Measurements from ENCODE around the gene HDHD3. TPM values are rescaled to one million over a fixed set of nuclear protein-coding genes. Genes with fewer than 3 reads are reported as not detected.
"Not testable (repeated sequence)": the region's sequence is repeated elsewhere in the genome, so short reads cannot be mapped to it uniquely, and the experiment has no call there.

HDHD3 gene
- total and polyA plus RNA-seq, 5 donors: 11.0 to 20.0 (median 17.1) TPM

GRCh38 chr9:113389451-113389850 is 12.7 kb upstream of the HDHD3 start:
- DNase-seq (no peak), ATAC-seq (no peak)
- Histone ChIP-seq H3K9me3 (ENCODE audit: control insufficient read depth, low read length) (no peaks in the 10 kb centered on the region), H3K27ac (ENCODE audit: low read length) (no peak overlapping the region), H3K27me3 (ENCODE audit: control insufficient read depth, insufficient read depth) (no peaks in the 10 kb centered on the region), H3K4me1 (ENCODE audit: control insufficient read depth, insufficient read depth, low read length) (no peaks in the 10 kb centered on the region), H3K4me3 (ENCODE audit: low read length) (no peak overlapping the region)
- 94% methylated on average over 11 of the region's 11 CpGs for WGBS
- intact Hi-C loops (cut with DNase I): no loop called here

DNA sequence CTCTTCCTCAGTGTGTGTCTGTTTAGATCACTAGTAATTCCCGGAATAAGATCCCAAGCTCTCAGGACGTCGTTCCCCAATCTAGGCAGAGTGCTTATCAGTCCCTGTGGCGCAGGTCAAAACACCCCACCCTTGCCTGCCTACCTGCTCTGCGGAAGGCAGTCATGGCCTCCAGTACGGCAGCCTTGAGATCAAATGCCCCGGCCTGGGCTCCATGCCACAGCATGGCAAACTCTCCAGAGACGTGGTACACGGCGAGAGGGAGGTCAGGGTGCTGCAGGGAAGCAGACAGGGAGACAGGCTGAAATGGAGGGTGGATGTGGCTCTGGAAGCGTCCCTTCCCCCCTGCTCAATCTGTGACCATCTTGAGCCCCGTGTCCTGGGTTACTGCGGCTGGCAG is 12.0 kb upstream of the HDHD3 start:
- Histone ChIP-seq H3K4me3 (ENCODE audit: low read length) (no peak overlapping the region), H3K27me3 (ENCODE audit: control insufficient read depth, insufficient read depth) (no peaks in the 10 kb centered on the region), H3K27ac (ENCODE audit: low read length) (no peak overlapping the region), H3K9me3 (ENCODE audit: control insufficient read depth, low read length) (no peaks in the 10 kb centered on the region), H3K4me1 (ENCODE audit: control insufficient read depth, insufficient read depth, low read length) (no peaks in the 10 kb centered on the region)
- DNase-seq (no peak), ATAC-seq (no peak)
- 92% methylated on average over 13 of the region's 13 CpGs for WGBS
- intact Hi-C loops (cut with DNase I): no loop called here

- WGBS: 90% methylated on average over 9 of the region's 9 CpGs
- Histone ChIP-seq H3K27ac (ENCODE audit: low read length) (no peak overlapping the region), H3K27me3 (ENCODE audit: control insufficient read depth, insufficient read depth) (no peaks in the 10 kb centered on the region), H3K9me3 (ENCODE audit: control insufficient read depth, low read length) (no peaks in the 10 kb centered on the region), H3K4me1 (ENCODE audit: control insufficient read depth, insufficient read depth, low read length) (no peaks in the 10 kb centered on the region), H3K4me3 (ENCODE audit: low read length) (no peak overlapping the region)
- DNase-seq (no peak), ATAC-seq (no peak)
- intact Hi-C loops (cut with DNase I): no loop called here
These were observed 10.9 kb upstream of the HDHD3 start for GRCh38 chr9:113387560-113388230.

GRCh38 chr9:113386571-113387393 is 10.0 kb upstream of the HDHD3 start:
- no peak for DNase-seq
- intact Hi-C loops (cut with DNase I): no loop called here
- Histone ChIP-seq H3K4me1 (ENCODE audit: control insufficient read depth, insufficient read depth, low read length) (no peaks in the 10 kb centered on the region), H3K9me3 (ENCODE audit: control insufficient read depth, low read length) (no peaks in the 10 kb centered on the region), H3K27ac (ENCODE audit: low read length) (no peak overlapping the region), H3K4me3 (ENCODE audit: low read length) (no peak overlapping the region), H3K27me3 (ENCODE audit: control insufficient read depth, insufficient read depth) (no peaks in the 10 kb centered on the region)
- no peak for ATAC-seq
- WGBS: 92% methylated on average over 4 of the region's 4 CpGs

DNA sequence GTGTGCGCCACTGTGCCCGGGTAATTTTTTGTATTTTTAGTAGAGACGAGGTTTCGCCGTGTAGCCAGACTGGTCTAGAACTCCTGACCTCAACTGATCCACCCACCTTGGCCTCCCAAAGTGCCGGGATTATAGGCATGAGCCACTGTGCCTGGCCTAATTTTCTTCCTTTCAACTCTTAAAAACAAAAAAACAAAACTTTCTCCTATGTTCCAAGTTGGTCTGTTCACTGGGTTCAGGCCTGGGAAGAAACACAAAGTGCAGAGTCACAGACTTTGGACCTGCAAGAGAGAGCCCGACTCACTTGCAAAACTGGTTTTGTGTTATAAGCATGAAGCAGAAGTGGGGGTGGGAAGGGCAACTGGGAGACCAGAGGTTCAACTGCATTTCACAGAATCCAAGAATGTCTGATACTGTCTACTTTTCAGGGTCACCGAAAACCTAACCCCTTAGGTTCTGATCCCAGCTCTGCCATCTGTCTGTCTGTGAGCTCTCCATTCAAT is 5.2 kb upstream of the HDHD3 start:
- ATAC-seq (no peak), DNase-seq (no peak)
- WGBS: 88% methylated on average over 8 of the region's 8 CpGs
- intact Hi-C loops (cut with DNase I): no loop called here
- H3K4me1 ChIP-seq (ENCODE audit: control insufficient read depth, insufficient read depth, low read length): no peaks in the 10 kb centered on the region
- no peak overlapping the region for H3K27ac ChIP-seq (ENCODE audit: low read length)
- H3K27me3 ChIP-seq (ENCODE audit: control insufficient read depth, insufficient read depth): no peaks in the 10 kb centered on the region
- H3K4me3 ChIP-seq (ENCODE audit: low read length): no peak overlapping the region
- no peaks in the 10 kb centered on the region for H3K9me3 ChIP-seq (ENCODE audit: control insufficient read depth, low read length)

GRCh38 chr9:113381441-113381840 is 4.7 kb upstream of the HDHD3 start:
- H3K27ac ChIP-seq (ENCODE audit: low read length); H3K27me3 ChIP-seq (ENCODE audit: control insufficient read depth, insufficient read depth); H3K4me3 ChIP-seq (ENCODE audit: low read length); H3K9me3 ChIP-seq (ENCODE audit: control insufficient read depth, low read length); ATAC-seq; H3K4me1 ChIP-seq (ENCODE audit: control insufficient read depth, insufficient read depth, low read length); DNase-seq; intact Hi-C loops (cut with DNase I): not testable (repeated sequence)
- 88% methylated on average over 7 of the region's 7 CpGs for WGBS

GRCh38 chr9:113380869-113381378 is 4.1 kb upstream of the HDHD3 start:
- ATAC-seq: no peak
- H3K27ac ChIP-seq (ENCODE audit: low read length): no peak overlapping the region
- H3K4me3 ChIP-seq (ENCODE audit: low read length): no peak overlapping the region
- H3K9me3 ChIP-seq (ENCODE audit: control insufficient read depth, low read length): no peaks in the 10 kb centered on the region
- 61% methylated on average over 1 of the region's 1 CpG for WGBS
- H3K27me3 ChIP-seq (ENCODE audit: control insufficient read depth, insufficient read depth): no peaks in the 10 kb centered on the region
- intact Hi-C loops (cut with DNase I): no loop called here
- no peaks in the 10 kb centered on the region for H3K4me1 ChIP-seq (ENCODE audit: control insufficient read depth, insufficient read depth, low read length)
- no peak for DNase-seq

DNA sequence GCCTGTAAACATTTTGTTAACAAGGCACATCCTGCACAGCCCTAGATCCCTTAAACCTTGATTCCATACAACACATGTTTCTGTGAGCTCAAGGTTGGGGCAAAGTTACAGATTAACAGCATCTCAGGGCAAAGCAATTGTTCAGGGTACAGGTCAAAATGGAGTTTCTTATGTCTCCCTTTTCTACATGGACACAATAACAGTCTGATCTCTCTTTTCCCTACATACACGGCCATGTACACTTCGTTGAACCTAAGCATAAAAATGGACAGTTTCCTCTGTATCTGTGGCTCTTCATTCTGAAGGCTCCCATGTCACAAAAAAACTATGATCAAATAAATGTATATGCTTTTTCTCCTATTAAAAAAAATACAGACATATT is 3.0 kb upstream of the HDHD3 start:
- ATAC-seq; intact Hi-C loops (cut with DNase I); H3K9me3 ChIP-seq (ENCODE audit: control insufficient read depth, low read length); H3K4me1 ChIP-seq (ENCODE audit: control insufficient read depth, insufficient read depth, low read length); H3K27me3 ChIP-seq (ENCODE audit: control insufficient read depth, insufficient read depth); DNase-seq; H3K4me3 ChIP-seq (ENCODE audit: low read length); H3K27ac ChIP-seq (ENCODE audit: low read length): not testable (repeated sequence)
- 88% methylated on average over 2 of the region's 2 CpGs for WGBS

DNA sequence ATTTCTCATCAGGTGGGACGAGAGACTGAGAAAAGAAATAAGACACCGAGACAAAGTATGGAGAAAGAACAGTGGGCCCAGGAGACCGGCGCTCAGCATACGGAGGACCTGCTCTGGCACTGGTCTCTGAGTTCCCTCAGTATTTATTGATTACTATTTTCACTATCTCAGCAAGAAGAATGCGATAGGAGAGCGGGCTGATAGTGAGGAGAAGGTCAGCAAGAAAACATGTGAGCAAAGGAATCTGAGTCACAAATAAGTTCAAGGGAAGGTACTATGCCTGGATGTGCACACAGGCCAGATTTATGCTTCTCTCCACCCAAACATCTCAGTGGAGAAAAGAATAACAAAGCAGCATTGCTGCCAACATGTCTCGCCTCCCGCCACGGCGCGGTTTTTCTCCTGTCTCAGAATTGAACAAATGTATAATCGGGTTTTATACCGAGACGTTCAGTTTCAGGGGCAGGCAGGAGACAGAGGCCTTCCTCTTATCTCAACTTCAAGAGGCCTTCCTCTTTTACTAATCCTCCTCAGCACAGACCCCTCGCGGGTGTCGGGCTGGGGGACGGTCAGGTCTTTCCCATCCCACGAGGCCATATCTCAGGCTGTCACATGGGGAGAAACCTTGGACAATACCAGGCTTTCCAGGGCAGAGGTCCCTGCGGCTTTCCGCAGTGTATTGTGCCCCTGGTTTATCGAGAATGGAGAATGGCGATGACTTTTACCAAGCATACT is 2.5 kb upstream of the HDHD3 start:
- 55% methylated on average over 24 of the region's 24 CpGs for WGBS
- ATAC-seq; H3K27me3 ChIP-seq (ENCODE audit: control insufficient read depth, insufficient read depth); H3K9me3 ChIP-seq (ENCODE audit: control insufficient read depth, low read length); DNase-seq; H3K27ac ChIP-seq (ENCODE audit: low read length); intact Hi-C loops (cut with DNase I); H3K4me3 ChIP-seq (ENCODE audit: low read length); H3K4me1 ChIP-seq (ENCODE audit: control insufficient read depth, insufficient read depth, low read length): not testable (repeated sequence)

- no peaks in the 10 kb centered on the region for H3K27me3 ChIP-seq (ENCODE audit: control insufficient read depth, insufficient read depth)
- H3K27ac ChIP-seq (ENCODE audit: low read length): no peak overlapping the region
- 90% methylated on average over 6 of the region's 6 CpGs for WGBS
- peaks cover 2% of the 10 kb centered on the region for H3K4me1 ChIP-seq (ENCODE audit: control insufficient read depth, insufficient read depth, low read length)
- intact Hi-C loops (cut with DNase I): no loop called here
- H3K4me3 ChIP-seq (ENCODE audit: low read length): no peak overlapping the region
- ATAC-seq: no peak
- no peaks in the 10 kb centered on the region for H3K9me3 ChIP-seq (ENCODE audit: control insufficient read depth, low read length)
- DNase-seq: no peak
These were observed 1.4 kb downstream of the HDHD3 start for GRCh38 chr9:113375057-113376023.

Measured in right cardiac atrium (tissue), 5 donors.